ENCODE results near the gene SDK1. TPM values are rescaled to one million over a fixed set of nuclear protein-coding genes. Genes with fewer than 3 reads are reported as not detected.

Gene SDK1
- total RNA-seq, 2 experiments from 2014 or later, result 0.19 to 0.36 TPM

DNA sequence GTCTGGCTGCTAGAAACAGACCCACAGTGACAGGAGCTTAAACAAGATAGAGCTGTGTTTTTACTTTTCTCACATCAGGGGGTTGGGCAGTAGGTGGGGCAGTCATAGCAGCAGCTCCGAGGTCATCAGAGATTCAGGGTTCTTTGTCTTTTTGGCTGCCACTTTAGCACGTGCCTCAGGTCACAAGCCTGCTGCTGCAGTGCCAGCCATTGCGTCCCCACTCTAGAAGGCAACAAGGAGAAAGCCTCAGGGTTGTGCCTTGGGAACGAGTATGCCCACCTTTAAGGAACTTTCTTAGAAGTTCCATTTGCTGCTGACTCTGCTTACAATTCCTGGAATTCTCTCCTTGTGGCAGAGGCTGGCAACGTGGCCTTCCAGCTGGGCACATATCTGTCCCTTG, 720.4 kb downstream of the SDK1 start:
- no peaks in the 10 kb centered on the region for H3K4me1 ChIP-seq (ENCODE audit: insufficient read depth, low read length, poor library complexity, severe bottlenecking)
- POLR2A ChIA-PET, result no interaction called here
- BruUV-seq (replicated peaks), result no TSS peak

DNA sequence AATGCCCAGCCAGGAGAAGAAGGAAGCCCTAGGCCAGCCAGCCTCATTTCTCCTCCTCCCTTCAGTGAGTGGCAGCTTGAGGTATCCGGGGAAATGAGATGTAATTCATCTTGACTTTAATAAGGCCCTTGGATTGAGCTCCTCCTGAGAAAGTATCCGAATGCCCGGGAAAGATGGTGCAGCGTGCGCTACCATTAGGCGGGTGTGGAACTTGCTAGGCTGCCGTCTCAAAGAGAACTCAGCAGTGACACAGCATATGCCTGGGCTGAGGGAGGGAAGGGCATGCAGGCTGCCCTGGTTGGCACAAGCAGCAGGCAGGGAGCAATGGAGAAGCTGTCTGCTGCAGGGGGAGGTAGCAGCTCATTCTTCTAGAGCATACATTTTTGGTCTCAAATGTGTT, 721.2 kb downstream of the SDK1 start:
- Histone ChIP-seq H3K4me1 (ENCODE audit: insufficient read depth, low read length, poor library complexity, severe bottlenecking) (no peaks in the 10 kb centered on the region), H3K27ac (ENCODE audit: low read depth, low read length, poor library complexity, severe bottlenecking) (no peak overlapping the region), H3K9me3 (ENCODE audit: low read length) (peaks cover 10% of the 10 kb centered on the region; the same call in 1 of the 2 replicates), H3K36me3 (ENCODE audit: insufficient read depth, low read length) (no peaks in the 10 kb centered on the region), H3K4me3 (ENCODE audit: low read depth, low read length, poor library complexity, severe bottlenecking) (no peak overlapping the region), H2AFZ (ENCODE audit: low read length) (no peak overlapping the region), H3K9me2 (ENCODE audit: insufficient read depth, low read length) (no peaks in the 10 kb centered on the region), H4K20me1 (ENCODE audit: insufficient read depth, low read length) (no peaks in the 10 kb centered on the region), H3K4me2 (ENCODE audit: low read length) (no peak overlapping the region), H3K79me2 (ENCODE audit: insufficient read depth, low read depth, low read length) (no peaks in the 10 kb centered on the region)
- DNase-seq (ENCODE audit: low spot score), result no peak
- ChIA-PET POLR2A (no interaction called here), CTCF (ENCODE audit: unreplicated experiment) (no interaction called here)
- BruUV-seq (replicated peaks), result no TSS peak
- TF ChIP-seq, protein P1, sequence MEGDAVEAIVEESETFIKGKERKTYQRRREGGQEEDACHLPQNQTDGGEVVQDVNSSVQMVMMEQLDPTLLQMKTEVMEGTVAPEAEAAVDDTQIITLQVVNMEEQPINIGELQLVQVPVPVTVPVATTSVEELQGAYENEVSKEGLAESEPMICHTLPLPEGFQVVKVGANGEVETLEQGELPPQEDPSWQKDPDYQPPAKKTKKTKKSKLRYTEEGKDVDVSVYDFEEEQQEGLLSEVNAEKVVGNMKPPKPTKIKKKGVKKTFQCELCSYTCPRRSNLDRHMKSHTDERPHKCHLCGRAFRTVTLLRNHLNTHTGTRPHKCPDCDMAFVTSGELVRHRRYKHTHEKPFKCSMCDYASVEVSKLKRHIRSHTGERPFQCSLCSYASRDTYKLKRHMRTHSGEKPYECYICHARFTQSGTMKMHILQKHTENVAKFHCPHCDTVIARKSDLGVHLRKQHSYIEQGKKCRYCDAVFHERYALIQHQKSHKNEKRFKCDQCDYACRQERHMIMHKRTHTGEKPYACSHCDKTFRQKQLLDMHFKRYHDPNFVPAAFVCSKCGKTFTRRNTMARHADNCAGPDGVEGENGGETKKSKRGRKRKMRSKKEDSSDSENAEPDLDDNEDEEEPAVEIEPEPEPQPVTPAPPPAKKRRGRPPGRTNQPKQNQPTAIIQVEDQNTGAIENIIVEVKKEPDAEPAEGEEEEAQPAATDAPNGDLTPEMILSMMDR (conservative IDR thresholded peaks at IDR 0.05; ENCODE audit: low read length), result no peak
- no peak for TF ChIP-seq EZH2phosphoT487 (IDR thresholded peaks at IDR 0.05; ENCODE audit: borderline replicate concordance, low read depth, low read length)
- intact Hi-C loops (cut with micrococcal nuclease; ENCODE audit: unreplicated experiment), result no loop called here

More for the DNA sequence above, 720.4 kb downstream of the SDK1 start:
- Histone ChIP-seq H3K4me3 (ENCODE audit: low read depth, low read length, poor library complexity, severe bottlenecking) (no peak overlapping the region), H3K36me3 (ENCODE audit: insufficient read depth, low read length) (no peaks in the 10 kb centered on the region), H2AFZ (ENCODE audit: low read length) (no peak overlapping the region), H3K79me2 (ENCODE audit: insufficient read depth, low read depth, low read length) (no peaks in the 10 kb centered on the region), H3K4me2 (ENCODE audit: low read length) (no peak overlapping the region), H3K27ac (ENCODE audit: low read depth, low read length, poor library complexity, severe bottlenecking) (no peak overlapping the region), H3K9me2 (ENCODE audit: insufficient read depth, low read length) (no peaks in the 10 kb centered on the region), H4K20me1 (ENCODE audit: insufficient read depth, low read length) (no peaks in the 10 kb centered on the region), H3K9me3 (ENCODE audit: low read length) (peaks cover 10% of the 10 kb centered on the region; the same call in 1 of the 2 replicates)
- CTCF ChIA-PET (ENCODE audit: unreplicated experiment), result no interaction called here
- TF ChIP-seq, protein P1 (conservative IDR thresholded peaks at IDR 0.05; ENCODE audit: low read length), result no peak
- no peak for TF ChIP-seq EZH2phosphoT487 (IDR thresholded peaks at IDR 0.05; ENCODE audit: borderline replicate concordance, low read depth, low read length)
- DNase-seq (ENCODE audit: low spot score), result no peak
- intact Hi-C loops (cut with micrococcal nuclease; ENCODE audit: unreplicated experiment), result no loop called here

DNA sequence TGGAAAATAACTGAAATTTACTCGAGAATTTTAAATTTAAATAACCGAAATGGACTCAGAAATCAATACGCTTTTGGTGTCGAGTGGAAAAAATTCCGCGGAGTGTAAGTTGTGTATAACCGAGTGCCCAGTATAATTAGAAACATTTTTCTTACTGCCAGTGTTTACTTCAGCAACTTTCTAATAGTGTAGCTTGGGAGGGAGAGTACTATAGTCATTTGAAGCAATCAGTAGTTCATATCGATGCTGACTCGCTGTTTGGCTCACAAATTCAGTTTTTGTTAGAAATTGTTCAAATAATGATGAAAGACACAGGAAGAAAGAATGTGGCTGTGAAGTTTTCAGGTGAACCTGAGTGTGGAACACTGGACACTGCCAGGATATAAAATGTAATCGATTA, 722.5 kb downstream of the SDK1 start:
- Histone ChIP-seq H3K9me3 (ENCODE audit: low read length) (peaks cover 8% of the 10 kb centered on the region; the same call in 1 of the 2 replicates), H4K20me1 (ENCODE audit: insufficient read depth, low read length) (no peaks in the 10 kb centered on the region), H3K4me2 (ENCODE audit: low read length) (no peak overlapping the region), H3K27ac (ENCODE audit: low read depth, low read length, poor library complexity, severe bottlenecking) (no peak overlapping the region), H3K4me3 (ENCODE audit: low read depth, low read length, poor library complexity, severe bottlenecking) (no peak overlapping the region), H3K36me3 (ENCODE audit: insufficient read depth, low read length) (no peaks in the 10 kb centered on the region), H3K9me2 (ENCODE audit: insufficient read depth, low read length) (no peaks in the 10 kb centered on the region), H3K79me2 (ENCODE audit: insufficient read depth, low read depth, low read length) (no peaks in the 10 kb centered on the region), H2AFZ (ENCODE audit: low read length) (no peak overlapping the region), H3K4me1 (ENCODE audit: insufficient read depth, low read length, poor library complexity, severe bottlenecking) (no peaks in the 10 kb centered on the region)
- CTCF ChIA-PET (ENCODE audit: unreplicated experiment), result no interaction called here
- TF ChIP-seq, protein P1 (conservative IDR thresholded peaks at IDR 0.05; ENCODE audit: low read length), result no peak
- TF ChIP-seq EZH2phosphoT487 (IDR thresholded peaks at IDR 0.05; ENCODE audit: borderline replicate concordance, low read depth, low read length), result no peak
- no TSS peak for BruUV-seq (replicated peaks)
- POLR2A ChIA-PET, result no interaction called here
- intact Hi-C loops (cut with micrococcal nuclease; ENCODE audit: unreplicated experiment), result no loop called here
- no peak for DNase-seq (ENCODE audit: low spot score)

All from OCI-LY7 (cell line).